Measurements from ENCODE around the gene TRABD. TPM values are rescaled to one million over a fixed set of nuclear protein-coding genes. Genes with fewer than 3 reads are reported as not detected.

TRABD gene
- total RNA-seq, 1 donor from 2014 or later, result 43.7 TPM

- no peak for ATAC-seq
- peaks cover 29% of the 10 kb centered on the region for H3K27me3 ChIP-seq (ENCODE audit: low read depth)
- peak; percentile 39 for DNase-seq
- no peaks in the 10 kb centered on the region for H3K9me3 ChIP-seq
- intact Hi-C loops (cut with DNase I), result no loop called here
- H3K36me3 ChIP-seq, result no peaks in the 10 kb centered on the region
- H3K4me3 ChIP-seq, result no peak overlapping the region
- no peaks in the 10 kb centered on the region for H3K4me1 ChIP-seq
- no peak overlapping the region for H3K27ac ChIP-seq
- TF ChIP-seq, protein P1, sequence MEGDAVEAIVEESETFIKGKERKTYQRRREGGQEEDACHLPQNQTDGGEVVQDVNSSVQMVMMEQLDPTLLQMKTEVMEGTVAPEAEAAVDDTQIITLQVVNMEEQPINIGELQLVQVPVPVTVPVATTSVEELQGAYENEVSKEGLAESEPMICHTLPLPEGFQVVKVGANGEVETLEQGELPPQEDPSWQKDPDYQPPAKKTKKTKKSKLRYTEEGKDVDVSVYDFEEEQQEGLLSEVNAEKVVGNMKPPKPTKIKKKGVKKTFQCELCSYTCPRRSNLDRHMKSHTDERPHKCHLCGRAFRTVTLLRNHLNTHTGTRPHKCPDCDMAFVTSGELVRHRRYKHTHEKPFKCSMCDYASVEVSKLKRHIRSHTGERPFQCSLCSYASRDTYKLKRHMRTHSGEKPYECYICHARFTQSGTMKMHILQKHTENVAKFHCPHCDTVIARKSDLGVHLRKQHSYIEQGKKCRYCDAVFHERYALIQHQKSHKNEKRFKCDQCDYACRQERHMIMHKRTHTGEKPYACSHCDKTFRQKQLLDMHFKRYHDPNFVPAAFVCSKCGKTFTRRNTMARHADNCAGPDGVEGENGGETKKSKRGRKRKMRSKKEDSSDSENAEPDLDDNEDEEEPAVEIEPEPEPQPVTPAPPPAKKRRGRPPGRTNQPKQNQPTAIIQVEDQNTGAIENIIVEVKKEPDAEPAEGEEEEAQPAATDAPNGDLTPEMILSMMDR (IDR thresholded peaks at IDR 0.05), result no peak
Measured at GRCh38 chr22:50177537-50178470, 7.9 kb upstream of the TRABD start.

DNA sequence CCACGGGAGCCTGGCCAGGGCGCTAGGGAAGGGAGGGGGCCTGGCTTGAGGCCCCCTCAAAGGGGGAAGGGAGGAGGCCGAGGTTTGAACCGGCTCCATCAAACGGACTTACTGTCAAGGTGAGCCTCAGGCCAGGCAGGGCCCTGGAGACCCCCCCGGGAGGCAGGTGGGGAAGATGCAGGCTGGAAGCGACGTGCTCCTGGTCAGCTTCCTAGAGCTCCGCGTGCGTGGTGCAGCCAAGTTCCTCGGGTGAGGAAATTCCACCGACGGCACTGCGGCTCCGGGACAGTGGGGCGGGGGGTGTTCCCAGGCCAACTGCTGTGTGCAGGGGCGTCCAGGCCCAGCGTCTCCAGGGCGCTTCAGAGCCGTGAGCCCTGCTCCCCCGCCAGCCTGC, 7.2 kb upstream of the TRABD start:
- Histone ChIP-seq H3K27me3 (ENCODE audit: low read depth) (peaks cover 29% of the 10 kb centered on the region), H3K4me1 (peaks cover 3% of the 10 kb centered on the region), H3K36me3 (no peaks in the 10 kb centered on the region), H3K9me3 (no peaks in the 10 kb centered on the region), H3K4me3 (no peak overlapping the region), H3K27ac (no peak overlapping the region)
- TF ChIP-seq, protein P1 (IDR thresholded peaks at IDR 0.05), result no peak
- DNase-seq (peak; percentile 30), ATAC-seq (no peak)
- intact Hi-C loops (cut with DNase I), result no loop called here

DNA sequence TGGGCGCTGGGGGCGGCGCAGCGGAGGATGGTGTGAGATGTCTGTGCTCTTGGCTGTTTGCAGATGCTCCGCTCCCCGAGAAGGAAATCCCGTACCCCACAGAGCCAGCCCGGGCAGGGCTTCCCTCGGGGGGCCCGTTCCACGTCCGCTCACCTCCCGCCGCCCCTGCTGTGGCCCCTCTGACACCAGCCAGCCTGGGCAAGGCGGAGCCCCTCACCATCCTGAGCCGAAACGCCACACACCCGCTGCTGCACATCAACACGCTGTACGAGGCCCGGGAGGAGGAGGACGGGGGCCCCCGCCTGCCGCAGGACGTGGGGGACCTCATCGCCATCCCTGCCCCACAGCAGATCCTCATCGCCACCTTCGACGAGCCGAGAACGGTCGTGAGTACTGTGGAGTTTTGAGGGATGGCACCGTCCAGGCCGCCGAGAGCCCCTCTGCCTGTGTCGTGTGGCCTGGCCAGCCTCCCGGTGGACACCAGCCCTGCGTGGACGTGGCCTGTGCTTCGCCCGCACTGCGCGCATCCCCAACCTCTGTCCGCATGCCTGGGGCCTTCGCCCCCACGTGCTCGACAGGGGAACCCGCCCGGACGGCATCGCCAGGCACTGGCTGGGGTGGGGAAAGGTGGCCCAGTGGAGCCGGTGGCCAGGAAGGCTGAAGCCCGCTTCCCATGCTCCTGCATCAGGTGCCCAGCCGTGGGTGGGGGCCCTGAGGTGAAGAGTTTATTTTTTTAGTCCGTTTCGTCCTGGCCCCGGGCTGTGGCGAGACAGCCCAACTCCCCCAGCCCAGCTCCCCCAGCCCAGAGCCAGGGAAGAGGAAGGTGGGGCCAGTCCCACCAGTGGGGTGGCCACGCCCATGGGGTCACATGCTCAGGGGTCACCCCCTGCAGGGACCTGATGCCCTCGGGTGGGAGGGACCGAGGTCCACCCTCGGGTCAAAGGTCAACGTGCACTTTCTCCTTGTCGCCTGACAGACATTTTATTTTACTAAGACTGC, 6.5 kb upstream of the TRABD start:
- intact Hi-C loops (cut with DNase I), result no loop called here
- TF ChIP-seq, protein P1 (IDR thresholded peaks at IDR 0.05), result no peak
- H3K4me1 ChIP-seq, result peaks cover 10% of the 10 kb centered on the region
- no peaks in the 10 kb centered on the region for H3K36me3 ChIP-seq
- H3K4me3 ChIP-seq, result no peak overlapping the region
- ATAC-seq (no peak), DNase-seq (no peak)
- no peak overlapping the region for H3K27ac ChIP-seq
- no peaks in the 10 kb centered on the region for H3K9me3 ChIP-seq
- H3K27me3 ChIP-seq (ENCODE audit: low read depth), result peaks cover 29% of the 10 kb centered on the region

GRCh38 chr22:50179937-50180726, 5.6 kb upstream of the TRABD start:
- Histone ChIP-seq H3K27me3 (ENCODE audit: low read depth) (peaks cover 29% of the 10 kb centered on the region), H3K4me1 (peaks cover 17% of the 10 kb centered on the region), H3K4me3 (no peak overlapping the region), H3K27ac (no peak overlapping the region), H3K9me3 (no peaks in the 10 kb centered on the region), H3K36me3 (no peaks in the 10 kb centered on the region)
- TF ChIP-seq, protein P1 (IDR thresholded peaks at IDR 0.05), result no peak
- DNase-seq, result no peak
- intact Hi-C loops (cut with DNase I), result no loop called here
- ATAC-seq, result no peak

All from lower lobe of right lung (tissue), 2 donors.